GM10847 (cell line): Measurements from ENCODE around the gene TLX3.

Experiments used
- POLR2A ChIP-seq: IDR thresholded peaks from 2 replicates; pipeline ENCODE4 v1.6.1; 2011; ENCODE audit not compliant: insufficient read length; ENCODE audit errors: extremely low read depth

TLX3 gene

DNA sequence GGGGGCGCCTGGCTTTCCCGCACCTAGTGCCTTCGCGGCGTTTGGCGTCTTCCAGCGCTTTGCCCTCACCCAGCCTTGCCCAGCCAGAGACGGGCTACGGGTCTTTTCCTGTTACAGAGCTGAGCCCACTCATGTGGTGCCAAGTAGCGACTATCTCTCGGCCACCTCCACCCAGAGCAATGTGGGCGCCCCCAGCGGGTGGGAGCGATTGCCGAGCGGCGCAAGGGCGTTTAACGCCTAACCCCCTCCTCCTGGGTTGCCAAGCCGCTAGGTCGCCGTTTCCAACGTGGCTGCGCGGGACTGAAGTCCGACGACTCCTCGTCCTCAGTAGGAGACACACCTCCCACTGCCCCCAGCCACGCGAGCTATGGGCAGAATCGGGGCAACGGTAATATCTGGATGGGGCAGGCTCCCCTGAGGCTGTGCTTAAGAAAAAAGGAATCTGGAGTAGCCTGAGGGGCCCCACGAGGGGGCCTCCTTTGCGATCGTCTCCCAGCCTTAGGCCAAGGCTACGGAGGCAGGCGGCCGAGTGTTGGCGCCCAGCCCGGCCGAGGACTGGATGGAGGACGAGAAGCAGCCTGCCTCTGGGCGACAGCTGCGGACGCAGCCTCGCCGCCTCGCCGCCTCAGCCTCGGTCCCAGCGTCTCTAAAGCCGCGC, 5.8 kb downstream of the TLX3 start:
- TF ChIP-seq POLR2A = no peak

DNA sequence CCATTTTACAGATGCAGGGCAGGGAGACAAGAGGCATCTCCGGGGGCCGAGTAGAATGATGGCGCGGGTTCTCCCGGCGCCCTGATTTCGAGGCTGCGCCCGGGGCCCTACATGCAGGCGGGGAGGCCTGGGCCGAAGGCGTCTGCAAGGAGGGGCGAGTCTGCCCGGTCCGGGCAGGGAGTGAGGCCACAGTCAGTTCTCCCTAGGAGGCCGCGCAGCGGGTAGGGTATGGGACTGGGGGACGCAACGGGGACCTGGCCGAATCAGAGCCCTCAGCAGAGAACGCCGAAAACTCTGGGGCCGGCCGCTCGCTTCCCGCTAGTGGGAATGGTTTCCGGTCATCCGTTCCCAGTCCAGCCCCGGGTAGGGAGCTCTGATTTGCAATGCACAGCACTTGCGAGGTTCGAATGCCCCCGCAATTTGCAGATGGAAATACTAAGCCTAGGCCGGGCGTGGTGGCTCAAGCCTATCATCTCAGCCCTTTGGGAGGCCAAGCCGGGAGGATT, 6.4 kb downstream of the TLX3 start:
- no peak for TF ChIP-seq POLR2A

DNA sequence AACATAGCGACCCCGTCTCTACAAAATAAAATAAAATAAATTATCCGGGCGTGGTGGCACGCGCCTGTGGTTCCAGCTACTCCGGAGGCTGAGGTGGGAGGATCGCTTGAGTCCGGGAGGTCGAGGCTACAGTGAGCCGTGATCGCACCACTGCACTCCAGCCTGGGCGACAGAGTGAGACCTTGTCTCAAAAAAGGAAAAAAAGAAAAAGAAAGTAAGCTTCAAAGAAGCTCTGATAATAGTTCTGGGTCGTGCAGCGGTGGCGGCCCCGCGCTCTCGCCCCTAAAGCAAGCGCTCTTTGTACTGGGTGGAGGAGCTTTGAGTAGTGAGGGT, 6.8 kb downstream of the TLX3 start:
- TF ChIP-seq POLR2A = no peak

- TF ChIP-seq POLR2A = no peak
Observed at GRCh38 chr5:171316258-171317121, 7.4 kb downstream of the TLX3 start.

- TF ChIP-seq POLR2A = no peak
Observed at GRCh38 chr5:171317230-171317629, 8.2 kb downstream of the TLX3 start.

DNA sequence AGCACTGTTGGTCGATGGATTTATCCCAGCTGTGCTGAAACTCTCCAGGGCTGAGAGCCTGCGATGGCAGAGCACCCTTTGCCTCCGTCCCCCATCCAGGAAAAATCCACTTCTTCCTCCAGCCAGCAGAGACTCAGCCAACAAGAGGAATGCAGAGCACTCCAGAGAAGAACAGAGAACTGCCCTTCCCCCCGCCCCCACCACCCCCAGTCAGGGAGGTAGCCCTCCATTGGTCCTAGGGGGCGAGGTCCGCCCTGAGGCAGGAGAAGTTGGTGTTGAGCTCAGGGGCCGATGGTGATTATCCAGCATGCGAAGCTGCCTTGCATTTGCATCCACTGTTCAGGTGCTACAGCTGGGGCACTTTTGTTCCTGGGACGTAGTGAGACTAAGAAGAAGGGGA, 9.0 kb downstream of the TLX3 start:
- no peak for TF ChIP-seq POLR2A

- no peak for TF ChIP-seq POLR2A
Observed at GRCh38 chr5:171321447-171321846, 12.4 kb downstream of the TLX3 start.

- TF ChIP-seq POLR2A = no peak
Observed at GRCh38 chr5:171322527-171322926, 13.5 kb downstream of the TLX3 start.

GRCh38 chr5:171323007-171323406, 14.0 kb downstream of the TLX3 start:
- TF ChIP-seq POLR2A = no peak

GRCh38 chr5:171323806-171324632, 15.0 kb downstream of the TLX3 start:
- no peak for TF ChIP-seq POLR2A

DNA sequence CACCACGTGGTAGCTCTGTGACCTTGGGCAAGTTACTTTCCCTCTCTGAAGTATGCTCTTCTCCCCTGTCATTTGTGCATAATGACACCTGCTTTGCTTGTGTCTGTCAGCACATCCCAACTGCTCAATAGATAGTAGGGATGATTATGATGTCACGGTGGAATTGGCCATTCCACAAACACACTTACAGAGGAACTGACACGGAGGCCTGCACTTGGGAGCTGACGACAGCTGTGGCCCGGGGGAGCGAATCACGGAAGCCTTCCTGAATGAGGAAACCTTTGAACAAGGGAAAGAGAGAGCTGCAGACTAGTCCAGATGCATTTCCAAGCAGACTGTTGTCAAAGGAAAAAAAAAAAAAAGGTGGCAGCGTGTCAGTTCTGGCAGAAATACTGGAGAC, 21.0 kb downstream of the TLX3 start:
- TF ChIP-seq POLR2A = no peak

GRCh38 chr5:171335616-171336015, 26.6 kb downstream of the TLX3 start:
- TF ChIP-seq POLR2A = no peak

DNA sequence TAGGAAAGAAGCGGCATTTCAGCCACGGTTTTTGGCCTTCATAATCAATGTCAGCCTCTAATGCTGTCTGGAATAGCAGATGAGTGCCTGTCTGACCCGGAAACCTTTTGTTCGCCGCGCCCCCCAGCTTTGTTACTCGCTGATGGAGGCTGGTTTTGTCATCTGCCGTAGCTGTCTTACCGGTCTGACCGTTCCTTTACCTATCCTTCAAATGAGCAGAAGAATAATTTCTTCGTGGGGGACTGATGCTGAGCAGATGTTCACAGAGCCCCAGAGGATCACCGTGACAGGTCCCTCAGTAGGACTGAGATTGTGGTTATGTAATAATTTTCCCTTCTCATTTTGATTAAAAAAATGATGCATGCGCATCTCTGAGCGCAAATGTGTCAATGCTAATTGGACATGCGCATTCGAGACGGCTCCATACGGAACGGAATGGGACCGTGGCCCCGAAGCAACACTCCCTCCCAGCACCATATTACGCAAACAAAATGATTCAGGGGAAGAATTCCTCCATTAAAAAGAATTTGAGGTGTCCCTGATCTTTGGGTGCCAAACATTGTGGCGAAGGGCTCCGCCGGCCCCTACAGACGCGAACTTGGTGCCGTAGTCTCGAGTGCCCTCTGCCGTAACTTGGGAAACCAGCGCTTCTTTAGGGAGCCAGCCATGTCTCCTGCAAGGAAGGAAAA, 27.6 kb downstream of the TLX3 start:
- no peak for TF ChIP-seq POLR2A

DNA sequence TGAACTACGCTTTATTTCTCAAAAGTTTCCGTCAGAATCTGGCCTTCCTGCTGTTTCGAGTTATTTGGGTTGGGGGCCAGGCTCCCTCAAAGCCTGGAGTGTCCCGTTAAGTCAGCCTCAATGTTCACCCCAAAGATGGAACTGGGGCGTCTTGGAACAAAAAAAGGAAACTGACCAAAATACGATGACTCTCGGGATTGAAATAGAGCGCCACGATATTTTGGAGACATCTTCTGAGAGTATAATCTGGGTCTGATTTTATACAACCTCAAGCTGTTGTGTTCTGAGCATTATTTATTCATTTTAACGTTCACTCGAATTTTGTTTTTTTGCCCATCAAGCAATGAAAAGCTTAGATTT, 28.1 kb downstream of the TLX3 start:
- TF ChIP-seq POLR2A = no peak

GRCh38 chr5:171340042-171340441, 31.0 kb downstream of the TLX3 start:
- no peak for TF ChIP-seq POLR2A
